WI38 (cell line): ENCODE data around the gene DEAF1.
"Not testable (repeated sequence)": the region's sequence is repeated elsewhere in the genome, so short reads cannot be mapped to it uniquely, and the experiment has no call there.

Experiments used
- H3K4me3 ChIP-seq: 2 replicates; pipeline ENCODE4 v1.5.1; 2011; ENCODE audit warnings: low read depth, mild to moderate bottlenecking, control low read depth, low read length
- CTCF ChIP-seq: IDR thresholded peaks from 2 replicates; pipeline ENCODE4 v1.5.1; 2012; ENCODE audit warnings: low read depth, mild to moderate bottlenecking, control low read depth, low read length

The DEAF1 gene

GRCh38 chr11:656866-657265 is 38.2 kb downstream of the DEAF1 start:
- no peak for TF ChIP-seq CTCF
- H3K4me3 ChIP-seq = no peak overlapping the region

- no peak for TF ChIP-seq CTCF
- no peak overlapping the region for H3K4me3 ChIP-seq
These were observed 38.6 kb downstream of the DEAF1 start for GRCh38 chr11:656426-656825.

- no peak for TF ChIP-seq CTCF
- no peak overlapping the region for H3K4me3 ChIP-seq
These were observed 39.8 kb downstream of the DEAF1 start for GRCh38 chr11:655036-655726.

GRCh38 chr11:654444-654843 is 40.6 kb downstream of the DEAF1 start:
- not testable (repeated sequence) for H3K4me3 ChIP-seq

- no peak for TF ChIP-seq CTCF
- no peak overlapping the region for H3K4me3 ChIP-seq
These were observed 41.2 kb downstream of the DEAF1 start for GRCh38 chr11:653837-654236.

GRCh38 chr11:653136-653535 is 41.9 kb downstream of the DEAF1 start:
- H3K4me3 ChIP-seq = not testable (repeated sequence)

- H3K4me3 ChIP-seq = no peak overlapping the region
- TF ChIP-seq CTCF = no peak
These were observed 44.5 kb downstream of the DEAF1 start for GRCh38 chr11:650482-650881.

- H3K4me3 ChIP-seq = not testable (repeated sequence)
These were observed 47.3 kb downstream of the DEAF1 start for GRCh38 chr11:647672-648158.

GRCh38 chr11:646214-646613 is 48.8 kb downstream of the DEAF1 start:
- TF ChIP-seq CTCF = no peak
- H3K4me3 ChIP-seq = no peak overlapping the region
